ENCODE results near the gene TPCN1. TPM values are rescaled to one million over a fixed set of nuclear protein-coding genes. Genes with fewer than 3 reads are reported as not detected.

Gene TPCN1
- total RNA-seq, 1 experiment from 2014 or later, result 32.7 TPM

DNA sequence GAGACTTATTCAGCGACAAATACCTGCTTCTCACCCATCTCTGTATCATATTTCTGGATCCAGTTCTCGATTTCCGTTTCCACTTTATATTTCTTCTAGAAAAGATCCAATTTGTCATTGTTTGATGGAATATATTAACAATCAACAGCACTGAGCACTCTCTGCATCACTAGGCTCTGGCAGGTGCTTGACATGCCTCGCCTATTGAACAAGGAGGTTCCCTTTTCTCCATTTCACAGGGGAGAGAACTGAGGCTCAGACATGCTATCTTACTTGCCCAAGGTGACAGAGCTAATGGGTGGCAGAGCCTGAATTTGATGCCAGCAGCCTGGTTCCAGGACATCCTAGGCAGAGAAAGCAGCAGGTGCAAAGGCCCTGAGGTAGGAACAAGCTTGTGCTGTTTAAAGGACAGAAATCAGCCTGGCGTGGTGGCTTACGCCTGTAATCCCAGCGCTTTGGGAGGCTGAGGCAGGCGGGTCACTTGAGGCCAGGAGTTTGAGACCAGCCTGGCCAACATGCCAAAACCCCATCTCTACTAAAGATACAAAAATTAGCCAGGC lies 23.7 kb upstream of the TPCN1 start:
- DNase-seq (ENCODE audit: low spot score), result no peak
- peaks cover 4% of the 10 kb centered on the region for H3K36me3 Mint-ChIP-seq
- H3K9me3 Mint-ChIP-seq, result no peaks in the 10 kb centered on the region
- ChIA-PET CTCF (interaction anchor here (0.6 to 1.5 kb wide), 14 partner anchors 12 to 1616 kb away, joined by 3 to 16 read pairs (median 4); partner anchors contain the start of genes DDX54 and TPCN1), POLR2A (interaction anchor here (0.6 kb wide), 1 partner anchor 36 kb away, joined by 4 read pairs; no protein-coding TSS in a partner anchor)
- H3K4me3 Mint-ChIP-seq, result no peak overlapping the region
- TF ChIP-seq, protein P1, sequence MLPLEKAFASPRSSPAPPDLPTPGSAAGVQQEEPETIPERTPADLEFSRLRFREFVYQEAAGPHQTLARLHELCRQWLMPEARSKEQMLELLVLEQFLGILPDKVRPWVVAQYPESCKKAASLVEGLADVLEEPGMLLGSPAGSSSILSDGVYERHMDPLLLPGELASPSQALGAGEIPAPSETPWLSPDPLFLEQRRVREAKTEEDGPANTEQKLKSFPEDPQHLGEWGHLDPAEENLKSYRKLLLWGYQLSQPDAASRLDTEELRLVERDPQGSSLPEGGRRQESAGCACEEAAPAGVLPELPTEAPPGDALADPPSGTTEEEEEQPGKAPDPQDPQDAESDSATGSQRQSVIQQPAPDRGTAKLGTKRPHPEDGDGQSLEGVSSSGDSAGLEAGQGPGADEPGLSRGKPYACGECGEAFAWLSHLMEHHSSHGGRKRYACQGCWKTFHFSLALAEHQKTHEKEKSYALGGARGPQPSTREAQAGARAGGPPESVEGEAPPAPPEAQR (CRISPR knock-in tag; IDR thresholded peaks at IDR 0.05), result no peak
- TF ChIP-seq GTF2I (CRISPR knock-in tag; conservative IDR thresholded peaks at IDR 0.05) (0 out of 2 replicates have a peak, but pooled peaks have one; percentile 30), JUN (CRISPR knock-in tag; IDR thresholded peaks at IDR 0.05) (no peak)
- TF ChIP-seq, protein P2, sequence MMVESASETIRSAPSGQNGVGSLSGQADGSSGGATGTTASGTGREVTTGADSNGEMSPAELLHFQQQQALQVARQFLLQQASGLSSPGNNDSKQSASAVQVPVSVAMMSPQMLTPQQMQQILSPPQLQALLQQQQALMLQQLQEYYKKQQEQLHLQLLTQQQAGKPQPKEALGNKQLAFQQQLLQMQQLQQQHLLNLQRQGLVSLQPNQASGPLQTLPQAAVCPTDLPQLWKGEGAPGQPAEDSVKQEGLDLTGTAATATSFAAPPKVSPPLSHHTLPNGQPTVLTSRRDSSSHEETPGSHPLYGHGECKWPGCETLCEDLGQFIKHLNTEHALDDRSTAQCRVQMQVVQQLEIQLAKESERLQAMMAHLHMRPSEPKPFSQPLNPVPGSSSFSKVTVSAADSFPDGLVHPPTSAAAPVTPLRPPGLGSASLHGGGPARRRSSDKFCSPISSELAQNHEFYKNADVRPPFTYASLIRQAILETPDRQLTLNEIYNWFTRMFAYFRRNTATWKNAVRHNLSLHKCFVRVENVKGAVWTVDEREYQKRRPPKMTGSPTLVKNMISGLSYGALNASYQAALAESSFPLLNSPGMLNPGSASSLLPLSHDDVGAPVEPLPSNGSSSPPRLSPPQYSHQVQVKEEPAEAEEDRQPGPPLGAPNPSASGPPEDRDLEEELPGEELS (CRISPR knock-in tag; IDR thresholded peaks at IDR 0.05), result no peak
- no peak for ATAC-seq
- H3K27ac Mint-ChIP-seq, result no peak overlapping the region
- H3K4me1 Mint-ChIP-seq, result peaks cover 4% of the 10 kb centered on the region; the same call in 1 of the 2 replicates
- H3K27me3 Mint-ChIP-seq (ENCODE audit: low read depth), result no peaks in the 10 kb centered on the region

DNA sequence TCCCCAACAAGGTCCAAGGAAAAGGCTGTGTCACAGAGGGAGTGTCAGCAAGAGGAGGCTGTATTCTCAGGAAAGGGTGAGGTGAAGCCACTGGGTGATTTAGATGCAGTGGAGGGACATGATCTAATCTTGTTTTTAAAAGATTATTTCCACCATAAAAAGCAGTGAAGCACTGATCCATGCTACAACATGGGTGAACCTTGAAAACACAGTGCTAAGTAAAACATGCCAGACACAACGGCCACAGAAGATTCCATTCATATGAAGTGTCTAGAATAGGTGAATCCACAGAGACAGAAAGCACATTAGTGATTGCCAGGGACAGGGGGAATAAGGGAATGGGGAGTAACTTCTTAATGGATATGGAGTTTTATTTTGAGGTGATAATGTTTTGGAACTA lies 23.0 kb upstream of the TPCN1 start:
- Mint-ChIP-seq H3K9me3 (no peaks in the 10 kb centered on the region), H3K36me3 (peaks cover 4% of the 10 kb centered on the region), H3K4me1 (peaks cover 4% of the 10 kb centered on the region; the same call in 1 of the 2 replicates), H3K27ac (no peak overlapping the region), H3K4me3 (no peak overlapping the region), H3K27me3 (ENCODE audit: low read depth) (no peaks in the 10 kb centered on the region)
- TF ChIP-seq, protein P3, sequence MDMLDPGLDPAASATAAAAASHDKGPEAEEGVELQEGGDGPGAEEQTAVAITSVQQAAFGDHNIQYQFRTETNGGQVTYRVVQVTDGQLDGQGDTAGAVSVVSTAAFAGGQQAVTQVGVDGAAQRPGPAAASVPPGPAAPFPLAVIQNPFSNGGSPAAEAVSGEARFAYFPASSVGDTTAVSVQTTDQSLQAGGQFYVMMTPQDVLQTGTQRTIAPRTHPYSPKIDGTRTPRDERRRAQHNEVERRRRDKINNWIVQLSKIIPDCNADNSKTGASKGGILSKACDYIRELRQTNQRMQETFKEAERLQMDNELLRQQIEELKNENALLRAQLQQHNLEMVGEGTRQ (CRISPR knock-in tag; IDR thresholded peaks at IDR 0.05), result no peak
- TF ChIP-seq, protein P4, sequence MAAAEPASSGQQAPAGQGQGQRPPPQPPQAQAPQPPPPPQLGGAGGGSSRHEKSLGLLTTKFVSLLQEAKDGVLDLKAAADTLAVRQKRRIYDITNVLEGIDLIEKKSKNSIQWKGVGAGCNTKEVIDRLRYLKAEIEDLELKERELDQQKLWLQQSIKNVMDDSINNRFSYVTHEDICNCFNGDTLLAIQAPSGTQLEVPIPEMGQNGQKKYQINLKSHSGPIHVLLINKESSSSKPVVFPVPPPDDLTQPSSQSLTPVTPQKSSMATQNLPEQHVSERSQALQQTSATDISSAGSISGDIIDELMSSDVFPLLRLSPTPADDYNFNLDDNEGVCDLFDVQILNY (CRISPR knock-in tag; IDR thresholded peaks at IDR 0.05), result no peak
- TF ChIP-seq ZNF263 (CRISPR knock-in tag; IDR thresholded peaks at IDR 0.05; ENCODE audit: low read depth) (no peak), ETV6 (CRISPR knock-in tag; IDR thresholded peaks at IDR 0.05) (no peak), FOXJ3 (CRISPR knock-in tag; IDR thresholded peaks at IDR 0.05; ENCODE audit: borderline replicate concordance) (no peak), ATF1 (CRISPR knock-in tag; IDR thresholded peaks at IDR 0.05) (no peak), CREM (CRISPR knock-in tag; IDR thresholded peaks at IDR 0.05) (no peak), TEAD4 (CRISPR knock-in tag; IDR thresholded peaks at IDR 0.05) (no peak), ZNF423 (CRISPR knock-in tag; IDR thresholded peaks at IDR 0.05) (no peak)
- TF ChIP-seq, protein P5, sequence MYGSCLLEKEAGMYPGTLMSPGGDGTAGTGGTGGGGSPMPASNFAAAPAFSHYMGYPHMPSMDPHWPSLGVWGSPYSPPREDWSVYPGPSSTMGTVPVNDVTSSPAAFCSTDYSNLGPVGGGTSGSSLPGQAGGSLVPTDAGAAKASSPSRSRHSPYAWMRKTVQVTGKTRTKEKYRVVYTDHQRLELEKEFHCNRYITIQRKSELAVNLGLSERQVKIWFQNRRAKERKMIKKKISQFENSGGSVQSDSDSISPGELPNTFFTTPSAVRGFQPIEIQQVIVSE (CRISPR knock-in tag; IDR thresholded peaks at IDR 0.05; ENCODE audit: borderline replicate concordance), result no peak
- TF ChIP-seq, protein P6, sequence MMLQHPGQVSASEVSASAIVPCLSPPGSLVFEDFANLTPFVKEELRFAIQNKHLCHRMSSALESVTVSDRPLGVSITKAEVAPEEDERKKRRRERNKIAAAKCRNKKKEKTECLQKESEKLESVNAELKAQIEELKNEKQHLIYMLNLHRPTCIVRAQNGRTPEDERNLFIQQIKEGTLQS (CRISPR knock-in tag; conservative IDR thresholded peaks at IDR 0.05), result no peak
- TF ChIP-seq, protein P7, sequence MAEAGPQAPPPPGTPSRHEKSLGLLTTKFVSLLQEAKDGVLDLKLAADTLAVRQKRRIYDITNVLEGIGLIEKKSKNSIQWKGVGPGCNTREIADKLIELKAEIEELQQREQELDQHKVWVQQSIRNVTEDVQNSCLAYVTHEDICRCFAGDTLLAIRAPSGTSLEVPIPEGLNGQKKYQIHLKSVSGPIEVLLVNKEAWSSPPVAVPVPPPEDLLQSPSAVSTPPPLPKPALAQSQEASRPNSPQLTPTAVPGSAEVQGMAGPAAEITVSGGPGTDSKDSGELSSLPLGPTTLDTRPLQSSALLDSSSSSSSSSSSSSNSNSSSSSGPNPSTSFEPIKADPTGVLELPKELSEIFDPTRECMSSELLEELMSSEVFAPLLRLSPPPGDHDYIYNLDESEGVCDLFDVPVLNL (CRISPR knock-in tag; IDR thresholded peaks at IDR 0.05; ENCODE audit: borderline replicate concordance, low read depth), result no peak
- TF ChIP-seq, protein P8, sequence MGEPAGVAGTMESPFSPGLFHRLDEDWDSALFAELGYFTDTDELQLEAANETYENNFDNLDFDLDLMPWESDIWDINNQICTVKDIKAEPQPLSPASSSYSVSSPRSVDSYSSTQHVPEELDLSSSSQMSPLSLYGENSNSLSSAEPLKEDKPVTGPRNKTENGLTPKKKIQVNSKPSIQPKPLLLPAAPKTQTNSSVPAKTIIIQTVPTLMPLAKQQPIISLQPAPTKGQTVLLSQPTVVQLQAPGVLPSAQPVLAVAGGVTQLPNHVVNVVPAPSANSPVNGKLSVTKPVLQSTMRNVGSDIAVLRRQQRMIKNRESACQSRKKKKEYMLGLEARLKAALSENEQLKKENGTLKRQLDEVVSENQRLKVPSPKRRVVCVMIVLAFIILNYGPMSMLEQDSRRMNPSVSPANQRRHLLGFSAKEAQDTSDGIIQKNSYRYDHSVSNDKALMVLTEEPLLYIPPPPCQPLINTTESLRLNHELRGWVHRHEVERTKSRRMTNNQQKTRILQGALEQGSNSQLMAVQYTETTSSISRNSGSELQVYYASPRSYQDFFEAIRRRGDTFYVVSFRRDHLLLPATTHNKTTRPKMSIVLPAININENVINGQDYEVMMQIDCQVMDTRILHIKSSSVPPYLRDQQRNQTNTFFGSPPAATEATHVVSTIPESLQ (CRISPR knock-in tag; IDR thresholded peaks at IDR 0.05), result no peak
- TF ChIP-seq, protein P2 (CRISPR knock-in tag; IDR thresholded peaks at IDR 0.05), result no peak
- ChIA-PET CTCF (interaction anchor here (1.4 to 1.5 kb wide), 2 partner anchors 18 to 24 kb away, joined by 3 to 16 read pairs; partner anchors contain the start of gene TPCN1), POLR2A (no interaction called here)
- no peak for ATAC-seq
- no peak for DNase-seq (ENCODE audit: low spot score)
